Fibroblast of villous mesenchyme (primary cell): ENCODE data around the gene SLC43A3. TPM values are rescaled to one million over a fixed set of nuclear protein-coding genes. Genes with fewer than 3 reads are reported as not detected.
"Not testable (repeated sequence)": the region's sequence is repeated elsewhere in the genome, so short reads cannot be mapped to it uniquely, and the experiment has no call there.

Source experiments
- DNase-seq: peaks from one replicate; pipeline ENCODE4 v3.0.0-alpha.2; 2010; ENCODE audit warnings: low read depth
- H3K4me3 ChIP-seq: 2 replicates; pipeline ENCODE4 v1.5.1; 2011; ENCODE audit warnings: low read depth, mild to moderate bottlenecking, low read length
- total RNA-seq: library from RNA; depleted of rRNA; stranded (reverse); fragments of >200 nt; gene quantifications from 2 replicates; pipeline ENCODE4 v1.2.3, GENCODE V29; 2012
- TF ChIP-seq, protein P1 (sequence below): IDR thresholded peaks from 2 replicates; pipeline ENCODE4 v1.5.1; 2012; ENCODE audit warnings: low read depth, mild to moderate bottlenecking, low read length; ENCODE audit not compliant: insufficient read depth

Gene SLC43A3
- total RNA-seq, 1 donor = 26.3 TPM

GRCh38 chr11:57406337-57406904 is 20.5 kb downstream of the SLC43A3 start:
- TF ChIP-seq, protein P1, sequence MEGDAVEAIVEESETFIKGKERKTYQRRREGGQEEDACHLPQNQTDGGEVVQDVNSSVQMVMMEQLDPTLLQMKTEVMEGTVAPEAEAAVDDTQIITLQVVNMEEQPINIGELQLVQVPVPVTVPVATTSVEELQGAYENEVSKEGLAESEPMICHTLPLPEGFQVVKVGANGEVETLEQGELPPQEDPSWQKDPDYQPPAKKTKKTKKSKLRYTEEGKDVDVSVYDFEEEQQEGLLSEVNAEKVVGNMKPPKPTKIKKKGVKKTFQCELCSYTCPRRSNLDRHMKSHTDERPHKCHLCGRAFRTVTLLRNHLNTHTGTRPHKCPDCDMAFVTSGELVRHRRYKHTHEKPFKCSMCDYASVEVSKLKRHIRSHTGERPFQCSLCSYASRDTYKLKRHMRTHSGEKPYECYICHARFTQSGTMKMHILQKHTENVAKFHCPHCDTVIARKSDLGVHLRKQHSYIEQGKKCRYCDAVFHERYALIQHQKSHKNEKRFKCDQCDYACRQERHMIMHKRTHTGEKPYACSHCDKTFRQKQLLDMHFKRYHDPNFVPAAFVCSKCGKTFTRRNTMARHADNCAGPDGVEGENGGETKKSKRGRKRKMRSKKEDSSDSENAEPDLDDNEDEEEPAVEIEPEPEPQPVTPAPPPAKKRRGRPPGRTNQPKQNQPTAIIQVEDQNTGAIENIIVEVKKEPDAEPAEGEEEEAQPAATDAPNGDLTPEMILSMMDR = no peak
- no peak for DNase-seq
- no peak overlapping the region for H3K4me3 ChIP-seq

- TF ChIP-seq, protein P1 = no peak
- DNase-seq = no peak
- H3K4me3 ChIP-seq = no peak overlapping the region
These were observed 21.6 kb downstream of the SLC43A3 start for GRCh38 chr11:57405271-57405860.

DNA sequence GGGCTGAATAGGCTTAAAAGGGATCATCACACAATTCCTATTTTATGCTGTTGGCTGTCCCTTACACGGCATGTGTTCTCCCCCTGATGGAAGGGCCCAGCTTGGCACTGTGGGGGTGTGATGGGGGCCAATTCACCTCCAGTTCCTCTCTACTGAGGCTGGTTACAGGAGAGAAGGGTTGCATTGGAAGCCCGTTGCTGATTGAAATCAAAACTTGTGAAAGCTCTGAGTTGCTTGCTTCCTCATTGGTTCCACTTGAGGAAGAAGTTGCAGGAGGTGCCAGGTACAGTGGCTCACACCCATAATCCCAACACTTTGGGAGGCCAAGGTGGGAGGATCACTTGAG is 23.1 kb downstream of the SLC43A3 start:
- TF ChIP-seq, protein P1 = no peak
- H3K4me3 ChIP-seq = no peak overlapping the region
- no peak for DNase-seq

DNA sequence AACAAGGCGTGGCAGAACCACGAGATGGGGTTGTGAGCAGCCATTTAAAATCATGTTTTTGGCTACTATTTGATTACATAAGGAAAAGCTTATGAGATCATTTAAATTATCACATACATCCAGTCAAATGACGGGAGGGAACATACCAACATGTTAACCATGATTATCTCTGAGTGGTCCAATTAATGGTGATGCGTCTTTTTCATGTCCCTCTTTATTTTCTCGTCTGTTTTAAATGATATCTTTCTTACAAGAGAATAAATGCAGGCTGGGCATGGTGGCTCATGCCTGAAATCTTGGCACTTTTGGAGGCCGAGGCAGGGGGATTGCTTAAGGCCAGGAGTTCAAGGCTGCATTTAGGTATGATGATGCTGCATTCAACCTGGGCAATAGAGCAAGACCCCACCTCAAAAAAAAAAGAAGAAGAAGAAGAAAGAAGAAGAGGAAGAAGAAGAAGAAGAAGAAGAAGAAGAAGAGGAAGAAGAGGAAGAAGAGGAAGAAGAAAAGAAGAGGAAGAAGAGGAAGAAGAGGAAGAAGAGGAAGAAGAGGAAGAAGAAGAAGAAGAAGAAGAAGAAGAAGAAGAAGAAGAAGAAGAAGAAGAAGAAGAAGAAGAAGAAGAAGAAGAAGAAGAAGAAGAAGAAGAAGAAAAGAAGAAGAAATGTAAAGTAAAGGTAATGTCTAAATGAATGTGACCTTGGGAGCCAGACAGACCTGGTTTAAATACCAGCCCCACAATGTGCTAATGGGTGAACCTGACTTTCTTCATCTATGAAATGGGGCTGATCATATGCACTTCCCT is 23.7 kb downstream of the SLC43A3 start:
- DNase-seq, H3K4me3 ChIP-seq: not testable (repeated sequence)

GRCh38 chr11:57402188-57403002 is 24.5 kb downstream of the SLC43A3 start:
- TF ChIP-seq, protein P1 = no peak
- H3K4me3 ChIP-seq = no peak overlapping the region
- no peak for DNase-seq

DNA sequence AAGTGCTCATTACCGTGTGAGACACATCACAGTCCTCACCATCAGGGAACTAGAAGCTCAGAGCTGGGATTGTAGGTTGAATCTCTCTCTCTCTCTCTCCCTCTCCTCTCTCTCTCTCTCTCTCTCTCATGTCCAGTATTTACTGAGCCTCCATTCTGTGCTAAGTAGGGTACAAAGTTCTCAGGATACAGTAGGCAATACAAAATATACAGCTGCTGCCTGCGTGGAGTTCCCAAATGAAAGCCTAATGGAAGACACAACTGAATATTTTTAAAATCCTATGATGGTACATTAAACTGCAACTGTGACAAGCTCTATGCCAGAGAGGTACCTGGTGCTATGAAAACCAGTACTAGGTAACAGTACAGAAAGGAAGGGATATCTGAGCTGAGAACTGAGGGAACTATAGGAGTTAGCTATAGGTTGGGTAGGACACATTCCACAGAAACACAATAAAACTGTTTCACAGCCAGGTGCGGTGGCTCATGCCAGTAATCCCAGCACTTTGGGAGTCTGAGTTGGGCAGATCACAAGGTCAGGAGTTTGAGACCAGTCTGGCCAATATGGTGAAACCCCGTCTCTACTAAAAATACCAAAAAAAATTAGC is 26.8 kb downstream of the SLC43A3 start:
- TF ChIP-seq, protein P1 = no peak
- no peak for DNase-seq
- no peak overlapping the region for H3K4me3 ChIP-seq
